COR-L47 (cell line): ENCODE measurements around the gene TDRD15.
"Not testable (repeated sequence)": the region's sequence is repeated elsewhere in the genome, so short reads cannot be mapped to it uniquely, and the experiment has no call there.

Experiments
- DNase-seq: peaks from one replicate; lab custom pipeline; 2025; lab: John Stamatoyannopoulos, UW

Gene TDRD15

GRCh38 chr2:21146638-21147037 lies 22.9 kb downstream of the TDRD15 start:
- no peak for DNase-seq

- DNase-seq: no peak
Measured at GRCh38 chr2:21148718-21149117, 24.9 kb downstream of the TDRD15 start.

GRCh38 chr2:21151234-21151633 lies 27.5 kb downstream of the TDRD15 start:
- not testable (repeated sequence) for DNase-seq

GRCh38 chr2:21155365-21156136 lies 31.8 kb downstream of the TDRD15 start:
- no peak for DNase-seq

GRCh38 chr2:21161122-21161521 lies 37.4 kb downstream of the TDRD15 start:
- no peak for DNase-seq

- DNase-seq: no peak
Measured at GRCh38 chr2:21161832-21162614, 38.3 kb downstream of the TDRD15 start.

- DNase-seq: no peak
Measured at GRCh38 chr2:21162615-21162878, 38.8 kb downstream of the TDRD15 start.

- no peak for DNase-seq
Measured at GRCh38 chr2:21163213-21163612, 39.4 kb downstream of the TDRD15 start.

- no peak for DNase-seq
Measured at GRCh38 chr2:21165350-21165749, 41.6 kb downstream of the TDRD15 start.

- DNase-seq: no peak
Measured at GRCh38 chr2:21175895-21176646, 52.3 kb downstream of the TDRD15 start.

GRCh38 chr2:21181957-21182356 lies 58.2 kb downstream of the TDRD15 start:
- no peak for DNase-seq

GRCh38 chr2:21183306-21183705 lies 59.5 kb downstream of the TDRD15 start:
- DNase-seq: no peak

GRCh38 chr2:21183726-21184125 lies 60.0 kb downstream of the TDRD15 start:
- no peak for DNase-seq

GRCh38 chr2:21191535-21191934 lies 67.8 kb downstream of the TDRD15 start:
- DNase-seq: no peak
